ENCODE measurements around the gene DBI.

DBI gene

DNA sequence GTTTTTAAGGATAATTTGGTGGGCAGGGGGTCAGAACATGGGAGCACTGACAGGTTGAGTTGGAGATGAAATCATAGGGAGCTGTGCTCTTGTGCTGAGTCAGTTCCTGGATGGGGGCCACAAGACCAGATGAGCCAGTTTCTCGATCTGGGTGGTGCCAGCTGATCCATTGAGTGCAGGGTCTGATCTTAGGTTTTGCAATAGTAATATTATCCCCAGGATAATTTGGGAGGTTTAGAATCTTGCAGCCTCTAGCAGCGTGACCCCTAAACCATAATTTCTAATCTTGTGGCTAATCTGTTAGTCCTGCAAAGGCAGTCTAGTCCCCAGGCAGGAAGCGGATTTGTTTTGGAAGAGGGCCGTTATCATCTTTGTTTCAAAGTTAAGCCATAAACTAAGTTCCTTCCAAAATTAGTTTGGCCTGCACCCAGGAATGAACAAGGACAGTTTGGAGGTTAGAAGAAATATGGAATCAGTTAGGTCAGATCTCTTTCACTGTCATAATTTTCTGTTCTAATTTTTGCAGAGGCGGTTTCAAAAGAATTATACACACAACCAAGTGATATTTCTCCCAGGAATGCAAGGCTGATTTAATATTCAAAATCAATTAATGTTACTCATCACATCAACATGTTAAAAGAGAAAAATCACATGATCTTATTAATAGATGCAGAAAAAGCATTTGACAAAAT, 23.0 kb downstream of the DBI start:
- Histone ChIP-seq H2AFZ (peak overlapping the region; percentile 42), H3K4me2 (ENCODE audit: low read length) (peak overlapping the region; percentile 60), H3K36me3 (ENCODE audit: control insufficient read depth, insufficient read depth, low read length) (no peaks in the 10 kb centered on the region), H3K4me1 (peaks cover 27% of the 10 kb centered on the region), H3K79me2 (no peaks in the 10 kb centered on the region), H3K27ac (peak overlapping the region; percentile 81), H3K4me3 (ENCODE audit: low read depth, low read length) (peak overlapping the region; percentile 40), H3K27me3 (ENCODE audit: control insufficient read depth, insufficient read depth, low read length) (no peaks in the 10 kb centered on the region), H3K9ac (no peak overlapping the region), H3K9me3 (ENCODE audit: control insufficient read depth, low read length) (no peaks in the 10 kb centered on the region)
- TF ChIP-seq CTCF (IDR thresholded peaks at IDR 0.05), result no peak

- Histone ChIP-seq H3K27me3 (ENCODE audit: control insufficient read depth, insufficient read depth, low read length) (no peaks in the 10 kb centered on the region), H3K79me2 (no peaks in the 10 kb centered on the region), H2AFZ (no peak overlapping the region), H3K9me3 (ENCODE audit: control insufficient read depth, low read length) (no peaks in the 10 kb centered on the region), H3K4me1 (peaks cover 13% of the 10 kb centered on the region), H3K27ac (no peak overlapping the region), H3K4me3 (ENCODE audit: low read depth, low read length) (no peak overlapping the region), H3K36me3 (ENCODE audit: control insufficient read depth, insufficient read depth, low read length) (no peaks in the 10 kb centered on the region), H3K4me2 (ENCODE audit: low read length) (no peak overlapping the region), H3K9ac (no peak overlapping the region)
- no peak for TF ChIP-seq CTCF (IDR thresholded peaks at IDR 0.05)
These were observed 27.4 kb downstream of the DBI start for GRCh38 chr2:119393971-119394748.

DNA sequence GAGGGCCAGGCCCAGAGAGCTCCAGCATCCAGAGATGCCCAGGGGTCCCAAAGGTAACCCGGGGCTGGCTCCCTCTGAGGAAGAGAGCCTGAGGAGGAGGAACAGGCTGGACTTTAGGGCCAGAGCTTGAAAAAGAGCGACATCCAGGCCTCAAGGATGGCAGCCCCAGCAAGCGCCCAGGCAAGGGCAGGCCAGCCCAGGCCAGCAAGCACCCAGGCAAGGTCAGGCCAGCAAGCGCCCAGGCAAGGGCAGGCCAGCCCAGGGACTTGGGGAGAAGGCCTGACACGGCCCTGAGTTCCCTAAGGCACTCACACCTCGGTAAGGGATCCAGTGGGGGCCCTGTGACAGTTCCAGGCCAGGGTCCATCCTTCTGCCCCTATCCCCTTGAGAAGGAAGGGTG, 30.4 kb downstream of the DBI start:
- Histone ChIP-seq H3K9me3 (ENCODE audit: control insufficient read depth, low read length) (no peaks in the 10 kb centered on the region), H3K4me1 (no peaks in the 10 kb centered on the region), H3K36me3 (ENCODE audit: control insufficient read depth, insufficient read depth, low read length) (no peaks in the 10 kb centered on the region), H3K27ac (no peak overlapping the region), H3K27me3 (ENCODE audit: control insufficient read depth, insufficient read depth, low read length) (no peaks in the 10 kb centered on the region), H3K4me2 (ENCODE audit: low read length) (no peak overlapping the region), H3K4me3 (ENCODE audit: low read depth, low read length) (no peak overlapping the region), H2AFZ (no peak overlapping the region), H3K79me2 (no peaks in the 10 kb centered on the region), H3K9ac (no peak overlapping the region)
- TF ChIP-seq CTCF (IDR thresholded peaks at IDR 0.05), result no peak

DNA sequence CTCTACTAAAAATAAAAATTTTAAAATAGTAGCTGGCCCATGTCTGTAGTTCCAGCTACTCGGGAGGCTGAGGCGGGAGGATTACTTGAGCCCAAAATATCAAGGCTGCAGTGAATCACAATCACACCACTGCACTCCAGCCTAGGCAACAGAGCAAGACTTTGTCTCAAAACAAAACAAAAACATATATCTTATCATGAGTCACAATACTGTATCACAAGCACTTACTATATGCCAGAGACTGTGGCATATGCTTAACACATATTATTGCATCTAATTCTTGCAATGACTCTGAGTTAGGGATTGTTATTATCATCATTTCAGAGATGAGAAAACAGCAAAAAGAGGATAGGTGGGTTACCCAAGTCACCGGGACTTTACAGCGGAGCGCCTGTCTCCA, 35.3 kb downstream of the DBI start:
- peak overlapping the region; percentile 63 for H3K27ac ChIP-seq
- no peak overlapping the region for H2AFZ ChIP-seq
- H3K9ac ChIP-seq, result no peak overlapping the region
- peaks cover 8% of the 10 kb centered on the region for H3K4me1 ChIP-seq
- no peaks in the 10 kb centered on the region for H3K36me3 ChIP-seq (ENCODE audit: control insufficient read depth, insufficient read depth, low read length)
- H3K9me3 ChIP-seq (ENCODE audit: control insufficient read depth, low read length), result no peaks in the 10 kb centered on the region
- no peak overlapping the region for H3K4me2 ChIP-seq (ENCODE audit: low read length)
- TF ChIP-seq CTCF (IDR thresholded peaks at IDR 0.05), result no peak
- no peak overlapping the region for H3K4me3 ChIP-seq (ENCODE audit: low read depth, low read length)
- no peaks in the 10 kb centered on the region for H3K27me3 ChIP-seq (ENCODE audit: control insufficient read depth, insufficient read depth, low read length)
- H3K79me2 ChIP-seq, result peaks cover 1% of the 10 kb centered on the region
